Activated naive CD8-positive, alpha-beta T cell (primary cell): ENCODE results near the gene PAIP2B.

Experiments
- H3K27ac Mint-ChIP-seq: one replicate; pipeline ENCODE4 v1.8.0; 2021; ENCODE audit warnings: mixed read lengths
- H3K27me3 Mint-ChIP-seq: one replicate; pipeline ENCODE4 v1.8.0; 2021; ENCODE audit warnings: mixed read lengths
- H3K36me3 Mint-ChIP-seq: one replicate; pipeline ENCODE4 v1.8.0; 2021; ENCODE audit warnings: mixed read lengths
- H3K4me1 Mint-ChIP-seq: one replicate; pipeline ENCODE4 v1.8.0; 2021; ENCODE audit warnings: low read depth, mixed read lengths
- H3K4me3 Mint-ChIP-seq: one replicate; pipeline ENCODE4 v1.8.0; 2021; ENCODE audit warnings: mild to moderate bottlenecking, mixed read lengths
- H3K9me3 Mint-ChIP-seq: one replicate; pipeline ENCODE4 v1.8.0; 2021; ENCODE audit warnings: low read depth, mixed read lengths

PAIP2B gene, protein sequence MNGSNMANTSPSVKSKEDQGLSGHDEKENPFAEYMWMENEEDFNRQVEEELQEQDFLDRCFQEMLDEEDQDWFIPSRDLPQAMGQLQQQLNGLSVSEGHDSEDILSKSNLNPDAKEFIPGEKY

GRCh38 chr2:71226965-71227560 is at the start of gene PAIP2B:
Gene PAIP2B, minus strand, starts transcription at chr2:71227103. Its CDS starts 24,514 bp downstream, at chr2:71202589.
- H3K9me3 Mint-ChIP-seq = no peaks in the 10 kb centered on the region
- peak within 1 kb of the TSS; percentile 98 for H3K4me3 Mint-ChIP-seq
- peak within 1 kb of the TSS; percentile 95 for H3K27ac Mint-ChIP-seq
- no peaks in the 10 kb centered on the region for H3K27me3 Mint-ChIP-seq
- peaks cover 22% of the 10 kb centered on the region for H3K4me1 Mint-ChIP-seq
- H3K36me3 Mint-ChIP-seq = peaks cover 2% of the 10 kb centered on the region

DNA sequence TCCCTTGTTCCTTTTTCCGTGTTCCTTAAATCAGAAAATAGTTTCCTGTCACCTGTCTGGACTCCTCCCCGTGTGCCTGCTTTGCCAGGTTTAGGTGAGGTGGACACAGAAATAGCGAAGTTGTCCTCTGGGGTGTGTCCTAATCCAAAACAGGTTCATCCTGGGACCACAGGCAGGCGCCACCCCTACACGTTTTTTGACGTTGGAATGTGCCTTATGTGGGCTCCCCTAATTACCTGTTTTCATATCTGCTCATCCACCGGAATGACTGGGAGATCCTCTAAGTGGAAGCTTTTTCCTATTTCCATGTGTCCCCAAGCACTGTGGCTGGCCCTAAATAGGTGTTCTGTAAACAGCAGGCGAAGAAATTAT is 49.0 kb upstream of the PAIP2B start:
- Mint-ChIP-seq H3K4me1 (peaks cover 14% of the 10 kb centered on the region), H3K27ac (no peak overlapping the region), H3K27me3 (peaks cover 68% of the 10 kb centered on the region), H3K9me3 (no peaks in the 10 kb centered on the region), H3K36me3 (peaks cover 2% of the 10 kb centered on the region), H3K4me3 (peak overlapping the region; percentile 53)

DNA sequence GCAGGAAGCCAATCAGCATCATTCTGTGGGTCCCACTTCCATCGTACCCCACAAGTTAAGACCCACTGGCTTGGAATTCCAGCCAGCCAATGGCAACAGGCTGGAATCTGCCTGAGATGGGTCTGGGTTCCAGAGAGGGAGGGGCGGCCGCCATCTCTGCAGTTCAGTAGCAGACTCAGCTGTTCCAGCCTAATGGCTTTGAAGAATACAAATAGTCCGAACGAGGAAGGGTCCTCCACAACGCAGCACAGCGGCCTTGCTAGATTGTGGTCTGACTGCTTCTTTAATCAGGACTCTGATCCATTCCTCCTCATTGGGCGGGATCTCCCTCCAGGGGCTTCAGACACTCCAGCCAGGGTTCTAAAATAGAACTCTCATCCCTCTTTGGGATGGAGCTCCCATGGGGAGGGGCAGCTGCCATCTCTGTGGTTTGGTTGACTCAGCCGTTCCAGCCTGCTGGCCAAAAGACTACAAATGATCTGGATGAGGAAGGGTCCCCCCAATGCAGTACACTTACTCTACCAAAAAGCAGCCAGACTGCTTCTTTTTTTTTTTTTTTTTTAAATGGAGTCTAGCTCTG is 42.7 kb upstream of the PAIP2B start:
- no peaks in the 10 kb centered on the region for H3K4me1 Mint-ChIP-seq
- no peaks in the 10 kb centered on the region for H3K36me3 Mint-ChIP-seq
- no peak overlapping the region for H3K4me3 Mint-ChIP-seq
- H3K27me3 Mint-ChIP-seq = peaks cover 40% of the 10 kb centered on the region
- no peaks in the 10 kb centered on the region for H3K9me3 Mint-ChIP-seq
- H3K27ac Mint-ChIP-seq = no peak overlapping the region

DNA sequence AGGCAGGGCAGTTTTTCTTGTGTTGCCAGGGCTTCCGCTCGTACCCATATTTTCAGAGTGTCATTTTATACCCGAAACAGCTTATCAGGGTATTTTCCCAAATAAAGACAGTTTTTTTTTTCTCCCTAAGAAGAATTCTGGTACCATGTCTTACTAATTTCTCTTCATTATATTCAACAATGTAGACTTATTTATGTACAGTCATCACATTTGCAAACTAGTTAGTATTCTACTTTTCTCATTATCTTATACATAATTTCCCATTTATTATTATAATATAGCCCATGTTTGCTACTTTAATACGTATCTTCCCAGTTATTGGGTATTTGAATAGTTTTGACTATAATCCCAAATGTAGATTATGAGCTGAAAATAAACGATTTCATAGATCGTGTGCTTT is 36.5 kb upstream of the PAIP2B start:
- H3K27ac Mint-ChIP-seq = no peak overlapping the region
- no peaks in the 10 kb centered on the region for H3K36me3 Mint-ChIP-seq
- H3K4me3 Mint-ChIP-seq = no peak overlapping the region
- no peaks in the 10 kb centered on the region for H3K9me3 Mint-ChIP-seq
- H3K4me1 Mint-ChIP-seq = no peaks in the 10 kb centered on the region
- H3K27me3 Mint-ChIP-seq = peaks cover 6% of the 10 kb centered on the region

DNA sequence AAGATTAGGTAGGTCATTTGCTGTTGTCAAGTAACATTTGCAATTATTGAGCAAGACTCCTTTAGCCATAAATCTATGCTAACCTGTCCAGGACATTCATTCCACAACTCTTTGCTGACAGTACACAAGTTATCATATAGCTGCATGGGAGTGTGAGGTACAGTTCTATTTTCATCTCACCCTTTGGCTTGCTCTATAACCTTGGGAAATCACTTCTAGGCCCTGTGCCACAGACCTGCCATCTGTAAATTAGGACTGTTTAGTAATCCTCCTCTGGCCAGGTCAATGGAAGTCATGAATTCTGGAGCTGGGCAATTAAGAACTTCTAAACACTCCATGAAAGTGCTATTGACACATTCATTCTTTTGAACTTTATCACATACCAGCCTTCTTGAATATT is 34.6 kb upstream of the PAIP2B start:
- Mint-ChIP-seq H3K27me3 (peaks cover 6% of the 10 kb centered on the region), H3K4me1 (no peaks in the 10 kb centered on the region), H3K27ac (no peak overlapping the region), H3K9me3 (no peaks in the 10 kb centered on the region), H3K36me3 (no peaks in the 10 kb centered on the region), H3K4me3 (no peak overlapping the region)

DNA sequence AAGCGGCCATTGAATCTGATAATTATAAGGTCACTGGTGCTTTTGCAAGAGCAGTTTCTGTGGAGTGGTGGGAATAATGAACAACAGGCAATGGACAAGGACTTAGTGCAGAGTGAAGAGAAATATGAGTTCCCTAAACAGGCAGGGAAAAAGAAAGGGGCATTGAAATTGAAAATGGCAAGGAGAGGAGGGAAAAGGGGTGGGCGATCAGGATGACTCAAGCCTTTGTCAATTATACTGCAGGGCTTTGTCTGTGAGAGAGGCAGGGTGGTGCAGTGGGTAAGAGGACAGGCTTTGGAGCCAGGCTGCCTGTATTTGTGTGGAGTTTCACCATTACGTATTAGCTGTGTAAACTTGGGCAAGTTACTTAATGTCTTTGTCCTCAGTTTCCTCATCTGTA is 29.5 kb upstream of the PAIP2B start:
- H3K9me3 Mint-ChIP-seq = peaks cover 5% of the 10 kb centered on the region
- no peak overlapping the region for H3K27ac Mint-ChIP-seq
- peaks cover 6% of the 10 kb centered on the region for H3K36me3 Mint-ChIP-seq
- no peak overlapping the region for H3K4me3 Mint-ChIP-seq
- peaks cover 11% of the 10 kb centered on the region for H3K27me3 Mint-ChIP-seq
- no peaks in the 10 kb centered on the region for H3K4me1 Mint-ChIP-seq

GRCh38 chr2:71254776-71255175 is 27.9 kb upstream of the PAIP2B start:
- Mint-ChIP-seq H3K27ac (no peak overlapping the region), H3K9me3 (peaks cover 5% of the 10 kb centered on the region)

GRCh38 chr2:71254078-71254477 is 27.2 kb upstream of the PAIP2B start:
- Mint-ChIP-seq H3K9me3 (peaks cover 5% of the 10 kb centered on the region), H3K4me3 (no peak overlapping the region), H3K4me1 (no peaks in the 10 kb centered on the region), H3K27ac (no peak overlapping the region), H3K36me3 (peaks cover 11% of the 10 kb centered on the region), H3K27me3 (peaks cover 21% of the 10 kb centered on the region)

More at GRCh38 chr2:71254776-71255175, 27.9 kb upstream of the PAIP2B start:
- peaks cover 17% of the 10 kb centered on the region for H3K27me3 Mint-ChIP-seq
- H3K36me3 Mint-ChIP-seq = peaks cover 10% of the 10 kb centered on the region
- no peak overlapping the region for H3K4me3 Mint-ChIP-seq
- no peaks in the 10 kb centered on the region for H3K4me1 Mint-ChIP-seq

DNA sequence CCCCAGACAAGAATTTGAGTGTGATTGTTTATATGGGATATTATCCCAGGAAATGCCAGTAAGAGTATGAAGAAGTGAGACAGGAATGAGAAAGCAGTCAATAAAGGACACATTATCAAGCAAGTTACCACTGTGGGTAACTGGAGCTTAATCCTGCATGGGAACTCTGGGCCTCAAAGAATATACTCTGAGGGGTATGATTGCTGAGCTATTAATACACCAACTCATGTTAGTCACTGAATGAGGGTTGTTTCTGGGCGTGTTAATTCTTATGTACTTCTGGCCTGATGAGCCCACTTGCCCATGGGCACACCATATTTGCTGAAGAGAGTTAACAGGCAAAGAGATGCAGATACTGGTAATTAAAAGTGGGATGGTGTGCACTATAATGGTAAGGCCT is 26.6 kb upstream of the PAIP2B start:
- peaks cover 11% of the 10 kb centered on the region for H3K36me3 Mint-ChIP-seq
- peaks cover 5% of the 10 kb centered on the region for H3K9me3 Mint-ChIP-seq
- H3K27me3 Mint-ChIP-seq = peaks cover 22% of the 10 kb centered on the region

GRCh38 chr2:71252862-71253261 is 26.0 kb upstream of the PAIP2B start:
- no peak overlapping the region for H3K27ac Mint-ChIP-seq
- H3K4me1 Mint-ChIP-seq = no peaks in the 10 kb centered on the region
- H3K36me3 Mint-ChIP-seq = peaks cover 11% of the 10 kb centered on the region
- H3K9me3 Mint-ChIP-seq = peaks cover 5% of the 10 kb centered on the region
- no peak overlapping the region for H3K4me3 Mint-ChIP-seq
- H3K27me3 Mint-ChIP-seq = peaks cover 22% of the 10 kb centered on the region

More for the DNA sequence above, 26.6 kb upstream of the PAIP2B start:
- no peaks in the 10 kb centered on the region for H3K4me1 Mint-ChIP-seq
- no peak overlapping the region for H3K4me3 Mint-ChIP-seq
- no peak overlapping the region for H3K27ac Mint-ChIP-seq

DNA sequence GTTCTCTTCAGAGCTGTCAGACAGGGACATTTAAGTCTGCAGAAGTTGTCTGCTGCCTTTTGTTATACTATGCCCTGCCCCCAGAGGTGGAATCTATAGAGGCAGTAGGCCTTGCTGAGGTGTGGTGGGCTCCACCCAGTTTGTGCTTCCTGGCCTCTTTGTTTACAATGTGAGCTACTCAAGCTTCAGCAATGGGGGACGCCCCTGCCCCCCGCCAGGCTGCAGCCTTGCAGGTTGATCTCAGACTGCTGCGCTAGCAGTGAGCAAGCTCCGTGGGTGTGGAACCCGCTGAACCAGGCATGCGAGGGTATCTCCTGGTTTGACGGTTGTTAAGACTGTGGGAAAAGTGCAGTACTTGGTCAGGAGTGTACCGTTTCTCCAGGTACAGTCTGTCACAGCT is 24.0 kb upstream of the PAIP2B start:
- Mint-ChIP-seq H3K4me3 (no peak overlapping the region), H3K9me3 (peaks cover 7% of the 10 kb centered on the region), H3K36me3 (peaks cover 11% of the 10 kb centered on the region), H3K27me3 (peaks cover 23% of the 10 kb centered on the region), H3K27ac (no peak overlapping the region), H3K4me1 (no peaks in the 10 kb centered on the region)

DNA sequence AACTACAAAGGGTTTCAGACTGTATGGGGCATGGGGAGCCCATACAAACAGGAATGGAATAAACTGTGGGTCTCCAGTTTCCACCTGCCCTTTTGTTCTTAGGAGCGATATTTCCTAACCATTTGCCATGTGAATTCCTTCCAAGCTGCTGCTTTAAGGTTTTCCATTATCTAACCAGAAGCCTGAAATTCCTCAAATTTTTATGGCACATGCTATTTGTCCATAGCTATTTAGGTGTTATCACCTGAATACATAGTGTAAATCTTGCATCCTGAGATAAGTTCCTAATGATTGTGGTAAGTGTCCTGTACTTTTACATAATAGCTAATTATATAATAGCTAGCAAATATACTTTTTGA is 17.4 kb upstream of the PAIP2B start:
- Mint-ChIP-seq H3K27ac (no peak overlapping the region), H3K9me3 (peaks cover 4% of the 10 kb centered on the region), H3K4me3 (no peak overlapping the region), H3K36me3 (no peaks in the 10 kb centered on the region), H3K27me3 (peaks cover 13% of the 10 kb centered on the region), H3K4me1 (no peaks in the 10 kb centered on the region)

GRCh38 chr2:71243634-71244301 is 16.9 kb upstream of the PAIP2B start:
- Mint-ChIP-seq H3K27me3 (peaks cover 11% of the 10 kb centered on the region), H3K9me3 (peaks cover 4% of the 10 kb centered on the region), H3K4me1 (no peaks in the 10 kb centered on the region), H3K36me3 (no peaks in the 10 kb centered on the region), H3K4me3 (no peak overlapping the region), H3K27ac (no peak overlapping the region)

DNA sequence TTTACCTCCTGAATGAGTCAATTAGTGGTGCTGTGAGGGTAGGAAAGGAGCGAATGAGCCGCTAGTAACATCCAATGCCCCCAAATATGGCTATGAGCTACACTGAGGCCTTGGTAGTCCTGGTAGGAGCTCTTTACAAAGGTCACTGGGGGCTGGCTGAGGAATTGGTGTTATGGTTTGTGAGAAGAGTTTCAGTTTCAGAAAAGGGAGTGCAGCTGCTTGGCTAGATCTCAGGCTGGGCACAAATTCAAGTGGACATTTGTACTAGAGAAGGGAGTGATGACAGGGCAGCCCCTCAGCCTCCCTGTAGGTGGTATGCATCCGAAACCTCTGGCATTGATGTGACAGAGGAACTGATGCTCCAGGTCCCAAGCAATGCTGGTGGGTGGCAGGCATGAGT is 13.9 kb upstream of the PAIP2B start:
- H3K27me3 Mint-ChIP-seq = peaks cover 3% of the 10 kb centered on the region
- H3K36me3 Mint-ChIP-seq = no peaks in the 10 kb centered on the region
- H3K9me3 Mint-ChIP-seq = peaks cover under 1% of the 10 kb centered on the region
- H3K27ac Mint-ChIP-seq = no peak overlapping the region
- H3K4me3 Mint-ChIP-seq = no peak overlapping the region
- H3K4me1 Mint-ChIP-seq = no peaks in the 10 kb centered on the region

DNA sequence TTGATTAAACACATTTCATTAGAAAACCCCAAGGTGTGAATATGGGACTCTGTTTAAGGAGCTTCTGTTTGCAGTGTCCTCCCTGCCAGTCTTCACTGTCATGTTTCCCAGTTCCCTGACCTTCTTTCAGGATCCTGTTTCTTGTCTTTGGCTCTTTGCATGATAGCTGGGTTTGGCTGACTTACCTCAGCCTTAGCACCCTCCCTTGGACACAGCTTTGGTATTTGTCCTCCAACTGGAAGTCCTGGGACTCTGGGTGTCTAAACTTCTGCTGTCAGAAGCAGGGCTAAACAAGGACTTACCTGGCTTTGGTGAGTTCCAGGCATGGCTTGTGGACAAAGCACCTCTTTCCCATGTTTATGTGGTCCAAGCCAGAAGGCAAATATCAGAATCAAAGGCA is 11.2 kb upstream of the PAIP2B start:
- no peak overlapping the region for H3K4me3 Mint-ChIP-seq
- H3K27me3 Mint-ChIP-seq = peaks cover 2% of the 10 kb centered on the region
- no peaks in the 10 kb centered on the region for H3K4me1 Mint-ChIP-seq
- no peak overlapping the region for H3K27ac Mint-ChIP-seq
- no peaks in the 10 kb centered on the region for H3K9me3 Mint-ChIP-seq
- no peaks in the 10 kb centered on the region for H3K36me3 Mint-ChIP-seq
